Left cardiac atrium (tissue), 4 donors: ENCODE measurements around the gene FOXN1. TPM values are rescaled to one million over a fixed set of nuclear protein-coding genes. Genes with fewer than 3 reads are reported as not detected.
A peak's percentile ranks its signal among the peaks of the same experiment; 100 is the strongest.

Source experiments
- ATAC-seq, 2 donors: fragments of 200-7000 bp; cut with Tn5 transposase; one replicate each; pipeline ENCODE4 v1.9.1; 2020; ENCODE audit warnings: mild to moderate bottlenecking in 2 of 2, moderate library complexity in 2 of 2
- DNase-seq: peaks from one replicate; pipeline ENCODE4 v3.0.0-alpha.2; 2020
- intact Hi-C, 2 donors: fragments of 100-400 bp; cut with DNase I; formaldehyde crosslinking; loops; one replicate each; pipeline versions ENCODE4 v1.14.1 to v1.15.1; 2022 to 2023
- total RNA-seq, 2 donors: library from RNA; stranded (reverse); fragmentation: NEBNext Ultra II Directional; extraction: Animal tissue kit (Norgen Biotek cat#: 25700); gene quantifications; one replicate each; pipeline ENCODE4 v1.2.1, GENCODE V29; 2021
- donor health status: DM: no; HTN: yes; CAD: no.
- donor health status: DM: no; HTN: yes; CAD: no; lungs with severe emphysema.
- donor health status: DM: yes; HTN: yes; CAD: no.
- donor health status: Dilated cardiomyopathy.

FOXN1 gene
- total RNA-seq, 2 donors from 2014 or later, result not detected

- ATAC-seq (no peak), DNase-seq (no peak)
- intact Hi-C loops, result no loop called here
Observed at GRCh38 chr17:28536532-28537218, 30.5 kb downstream of the FOXN1 start.

DNA sequence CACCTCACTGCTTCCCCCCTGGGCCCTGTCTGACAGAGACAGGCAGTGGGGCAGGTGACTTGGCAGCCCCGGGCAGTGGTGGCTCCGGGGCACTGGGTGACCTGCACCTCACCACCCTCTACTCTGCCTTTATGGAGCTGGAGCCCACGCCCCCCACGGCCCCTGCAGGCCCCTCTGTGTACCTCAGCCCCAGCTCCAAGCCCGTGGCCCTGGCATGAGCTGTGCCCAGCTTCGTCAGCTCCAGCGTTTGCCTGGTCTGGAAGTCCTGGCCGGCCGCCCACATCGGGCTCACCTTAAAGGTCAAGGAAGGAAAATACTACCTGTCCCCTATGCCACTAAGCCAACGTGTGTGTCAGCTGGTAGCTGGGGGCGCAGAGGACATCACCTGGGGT, 31.1 kb downstream of the FOXN1 start:
- DNase-seq (no peak), ATAC-seq (no peak)
- intact Hi-C loops, result no loop called here

DNA sequence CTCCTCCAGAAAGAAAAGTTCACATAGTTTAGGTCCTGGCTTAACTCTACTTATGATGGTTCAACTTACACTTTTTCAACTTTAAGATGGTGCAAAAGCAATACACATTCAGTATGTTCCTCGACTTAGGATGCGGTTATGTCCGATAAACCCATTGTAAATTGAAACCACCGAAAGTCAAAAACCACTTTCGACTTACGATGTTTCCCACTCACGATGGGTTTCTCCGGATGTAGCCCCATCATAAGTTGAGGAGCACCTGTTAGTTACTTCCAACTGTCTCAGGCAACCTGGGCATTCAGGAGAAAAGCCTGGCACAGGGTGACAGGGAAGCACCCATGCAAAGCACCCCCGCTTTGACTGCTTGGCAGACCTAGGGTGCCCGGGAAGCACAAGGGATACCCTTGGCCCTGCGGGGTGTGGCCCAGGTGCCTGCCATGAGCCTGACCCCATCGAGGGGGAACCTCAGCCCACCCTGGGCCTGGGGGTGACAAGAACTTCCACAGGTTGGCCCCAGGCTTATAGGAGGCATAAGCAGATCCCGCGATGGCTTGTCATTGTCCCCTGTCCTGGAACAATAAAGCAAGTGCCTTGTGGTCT, 32.2 kb downstream of the FOXN1 start:
- no peak for DNase-seq
- ATAC-seq, result no peak
- intact Hi-C loops, result no loop called here

DNA sequence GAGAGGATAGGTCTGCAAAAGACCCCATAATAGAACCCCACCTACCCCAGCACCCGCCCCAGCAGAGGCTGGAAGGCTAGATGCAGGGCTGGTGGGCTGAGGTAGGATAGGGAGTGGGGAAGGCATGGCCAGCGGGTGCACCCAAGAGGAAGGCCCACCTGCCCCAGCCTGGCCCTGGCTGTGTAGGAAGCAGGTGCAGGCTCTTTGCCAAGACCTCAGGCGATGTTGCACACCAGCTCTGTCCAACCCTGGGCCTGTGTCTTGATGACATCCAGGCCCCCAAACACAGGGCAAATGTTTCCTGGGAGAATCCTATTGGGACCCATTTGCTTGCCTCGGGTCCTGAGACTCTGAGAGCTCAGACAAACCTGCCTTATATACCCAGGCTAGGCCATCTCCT, 34.1 kb downstream of the FOXN1 start:
- ATAC-seq (no peak), DNase-seq (no peak)
- intact Hi-C loops, result loop anchor here in 1 of 2 donors (5.0 kb wide), 1 partner anchor 48 kb away; no protein-coding TSS in a partner anchor

DNA sequence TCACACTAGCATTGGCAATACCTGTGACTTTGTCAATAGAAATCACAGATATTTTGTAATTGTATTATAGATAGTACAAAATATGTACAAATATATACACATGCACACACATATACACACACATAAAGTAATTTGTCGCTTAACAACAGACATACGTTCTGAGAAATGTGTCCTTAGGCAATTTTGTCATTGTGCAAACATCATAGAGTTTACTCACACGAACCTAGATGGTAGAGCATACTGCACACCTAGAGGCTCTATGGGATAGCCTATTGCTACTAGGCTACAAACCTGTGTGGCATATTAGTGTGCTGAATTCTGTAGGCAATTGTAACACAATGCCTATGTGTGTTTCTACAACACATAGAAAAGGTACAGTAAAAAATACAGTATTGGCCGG, 35.3 kb downstream of the FOXN1 start:
- intact Hi-C loops, result loop anchor here in 1 of 2 donors (5.0 kb wide), 1 partner anchor 49 kb away; no protein-coding TSS in a partner anchor
- DNase-seq (no peak), ATAC-seq (no peak)

GRCh38 chr17:28544402-28545140, 38.4 kb downstream of the FOXN1 start:
- intact Hi-C loops, result loop anchor here in 1 of 2 donors (5.0 kb wide), 1 partner anchor 52 kb away; no protein-coding TSS in a partner anchor
- ATAC-seq, result no peak
- no peak for DNase-seq

GRCh38 chr17:28545141-28545503, 39.0 kb downstream of the FOXN1 start:
- no peak for DNase-seq
- intact Hi-C loops, result no loop called here
- no peak for ATAC-seq

DNA sequence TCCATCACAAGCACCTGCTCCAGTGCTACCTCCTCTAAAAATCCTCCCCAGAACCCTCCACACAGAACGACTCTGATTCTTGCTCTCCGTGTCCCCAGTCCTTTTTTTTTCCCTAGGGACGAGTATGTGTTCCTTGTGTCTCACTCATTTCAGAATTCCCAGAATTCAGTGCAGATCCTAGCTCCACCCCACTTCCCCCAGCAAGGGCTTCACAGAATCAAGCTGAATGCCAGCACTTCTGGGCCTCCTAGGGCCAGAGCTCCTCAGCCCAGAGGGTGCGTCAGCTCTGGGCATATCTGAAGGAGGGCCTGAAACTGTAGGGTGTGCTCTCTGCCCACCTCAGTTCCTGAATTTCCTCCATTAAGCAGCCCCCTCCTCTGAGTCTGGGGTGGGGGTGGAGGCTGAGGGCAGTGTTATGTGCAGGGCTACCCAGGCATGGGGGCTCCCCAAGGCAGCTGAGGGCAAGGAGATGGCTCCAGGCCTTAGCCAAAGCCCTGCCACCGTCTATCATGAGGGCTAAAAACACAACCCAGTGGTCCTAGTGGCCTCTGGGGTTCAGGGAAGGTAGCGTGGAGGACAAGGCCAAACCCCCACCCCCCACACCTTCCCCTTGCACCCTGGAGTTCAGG, 39.8 kb downstream of the FOXN1 start:
- ATAC-seq (no peak), DNase-seq (no peak)
- intact Hi-C loops, result no loop called here

DNA sequence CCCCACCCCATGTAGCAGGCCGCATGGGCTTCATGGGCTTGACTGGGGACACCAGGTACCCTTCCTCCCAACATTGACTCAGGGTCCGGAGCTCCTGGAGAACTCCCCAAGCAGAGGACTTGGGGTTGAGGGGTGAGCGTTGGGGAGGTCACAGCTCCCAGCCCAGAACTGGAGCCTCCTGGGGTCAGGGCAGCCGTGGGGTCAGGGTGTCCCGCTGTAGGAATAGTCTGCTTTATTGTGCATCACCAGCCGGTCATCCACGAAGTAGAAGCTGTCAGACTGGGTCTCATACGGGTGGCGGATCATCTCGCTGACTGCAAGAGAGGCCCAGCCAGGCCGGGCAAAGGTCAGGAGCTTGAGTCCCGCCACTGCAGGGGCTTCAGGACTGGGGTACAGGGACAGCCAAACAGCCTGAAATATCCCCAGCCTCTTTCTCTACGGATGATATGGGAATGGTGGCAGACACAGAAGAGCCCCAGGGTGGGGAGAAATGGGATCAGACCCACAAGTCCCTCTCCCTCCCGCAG, 41.0 kb downstream of the FOXN1 start:
- intact Hi-C loops, result no loop called here
- DNase-seq (no peak), ATAC-seq (no peak)

DNA sequence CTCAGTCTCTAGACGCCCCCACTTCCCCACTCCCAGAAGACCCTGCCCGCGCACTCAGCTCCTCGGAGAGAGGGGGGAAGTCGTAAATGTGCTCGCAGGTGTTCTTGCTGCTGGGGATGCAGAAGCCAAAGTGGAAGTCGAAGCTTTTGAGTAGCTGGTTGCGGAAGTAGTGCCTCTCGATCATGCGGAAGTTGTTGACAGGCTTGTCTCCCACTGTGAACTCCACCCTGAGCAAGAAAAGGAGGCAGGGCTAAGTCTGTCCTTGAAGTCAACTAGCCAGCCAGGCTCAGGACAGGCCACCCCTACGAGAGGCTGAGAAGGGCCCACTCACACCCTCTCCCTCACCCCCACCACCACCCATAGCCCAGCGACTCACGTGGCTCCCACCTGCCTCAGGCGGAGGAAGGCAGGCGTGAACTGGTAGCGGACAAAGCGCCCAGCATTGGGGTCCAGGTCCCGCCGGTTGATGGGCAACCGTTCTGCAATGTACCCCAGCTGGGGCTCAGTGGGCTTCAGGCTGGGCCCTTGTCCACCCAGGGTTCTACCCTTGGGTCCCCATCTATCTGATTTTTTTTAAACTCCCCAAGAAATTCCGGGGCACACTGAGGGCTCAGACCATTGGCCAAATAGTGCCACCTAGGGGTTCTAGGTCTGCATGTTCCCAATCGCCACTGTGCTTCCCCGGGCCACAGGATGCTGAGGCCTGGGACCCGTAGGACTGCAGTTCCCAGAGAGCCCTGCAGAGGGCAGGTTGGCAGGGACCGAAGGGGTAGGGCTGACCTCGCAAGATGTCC, 41.7 kb downstream of the FOXN1 start:
- peak; percentile 51 to 52 for ATAC-seq
- DNase-seq, result peak; percentile 78
- intact Hi-C loops, result no loop called here

GRCh38 chr17:28548417-28549130, 42.4 kb downstream of the FOXN1 start:
- intact Hi-C loops, result no loop called here
- no peak for ATAC-seq
- no peak for DNase-seq

DNA sequence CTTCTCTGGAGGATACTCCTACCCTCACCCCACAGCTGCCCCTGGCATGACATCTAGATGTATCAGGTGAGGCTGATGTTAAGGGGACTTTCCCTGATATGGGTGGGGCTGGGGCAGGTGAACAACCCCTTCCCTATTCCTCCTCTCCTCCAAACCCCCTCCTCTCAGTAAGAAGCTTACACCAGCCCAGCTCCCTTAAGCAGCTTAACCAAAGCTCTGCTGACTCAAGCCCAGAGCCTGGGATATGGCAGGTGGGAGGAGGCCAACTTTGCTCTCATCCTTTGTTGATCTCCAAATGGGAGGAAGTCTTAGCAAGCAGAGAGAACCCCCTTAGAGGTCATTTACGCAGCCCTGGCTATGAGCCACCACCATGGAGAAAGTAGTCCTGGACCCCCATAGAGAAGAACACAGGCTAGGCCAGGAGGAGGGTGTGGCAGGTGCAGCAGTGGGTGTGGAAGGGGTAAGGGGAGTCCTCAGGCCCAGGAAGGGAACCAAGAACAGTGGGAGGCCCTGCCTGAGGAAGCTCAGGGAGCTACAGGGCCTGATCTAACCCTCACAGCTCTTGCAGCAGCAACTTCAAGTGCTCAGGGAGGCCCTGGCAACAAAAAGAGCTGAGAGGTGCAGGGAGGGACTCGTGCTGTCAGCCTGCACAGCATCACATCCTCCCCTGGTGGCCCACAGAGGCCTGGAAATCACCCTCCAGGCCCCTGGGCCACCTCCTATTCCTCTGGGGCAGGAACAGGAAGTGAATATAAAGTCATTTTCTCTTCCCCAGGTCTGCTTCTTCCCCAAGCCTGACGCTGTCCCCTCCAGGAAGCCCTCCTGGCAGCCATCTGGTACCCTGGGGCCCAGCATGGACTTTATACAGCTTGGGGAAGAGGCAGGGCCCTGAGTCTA, 43.3 kb downstream of the FOXN1 start:
- DNase-seq, result no peak
- intact Hi-C loops, result loop anchor here in 1 of 2 donors (5.0 kb wide), 1 partner anchor 63 kb away; the partner anchor contains the start of gene RSKR
- ATAC-seq, result no peak

DNA sequence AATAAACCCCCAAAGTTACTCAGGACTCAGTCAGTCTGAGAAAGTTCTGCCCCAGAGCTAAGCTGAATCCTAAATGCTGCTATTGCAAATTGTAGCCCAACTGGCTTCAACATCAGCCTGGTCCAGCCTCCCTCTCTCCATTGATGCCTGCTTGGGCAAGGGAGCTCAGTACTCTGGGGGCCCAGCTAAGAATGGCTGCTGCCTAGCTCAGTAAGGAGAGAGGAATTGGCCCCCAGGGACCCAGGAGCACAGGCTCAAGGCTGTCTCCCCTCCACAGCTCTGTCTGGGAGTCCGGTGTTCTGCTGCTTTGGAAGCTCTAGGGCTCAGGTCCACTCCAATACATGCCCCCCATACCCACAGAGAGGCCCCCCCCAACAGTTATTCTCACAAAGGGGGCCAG, 44.7 kb downstream of the FOXN1 start:
- intact Hi-C loops, result loop anchor here in 1 of 2 donors (5.0 kb wide), 1 partner anchor 61 kb away; the partner anchor contains the start of gene RSKR
- no peak for ATAC-seq
- no peak for DNase-seq

DNA sequence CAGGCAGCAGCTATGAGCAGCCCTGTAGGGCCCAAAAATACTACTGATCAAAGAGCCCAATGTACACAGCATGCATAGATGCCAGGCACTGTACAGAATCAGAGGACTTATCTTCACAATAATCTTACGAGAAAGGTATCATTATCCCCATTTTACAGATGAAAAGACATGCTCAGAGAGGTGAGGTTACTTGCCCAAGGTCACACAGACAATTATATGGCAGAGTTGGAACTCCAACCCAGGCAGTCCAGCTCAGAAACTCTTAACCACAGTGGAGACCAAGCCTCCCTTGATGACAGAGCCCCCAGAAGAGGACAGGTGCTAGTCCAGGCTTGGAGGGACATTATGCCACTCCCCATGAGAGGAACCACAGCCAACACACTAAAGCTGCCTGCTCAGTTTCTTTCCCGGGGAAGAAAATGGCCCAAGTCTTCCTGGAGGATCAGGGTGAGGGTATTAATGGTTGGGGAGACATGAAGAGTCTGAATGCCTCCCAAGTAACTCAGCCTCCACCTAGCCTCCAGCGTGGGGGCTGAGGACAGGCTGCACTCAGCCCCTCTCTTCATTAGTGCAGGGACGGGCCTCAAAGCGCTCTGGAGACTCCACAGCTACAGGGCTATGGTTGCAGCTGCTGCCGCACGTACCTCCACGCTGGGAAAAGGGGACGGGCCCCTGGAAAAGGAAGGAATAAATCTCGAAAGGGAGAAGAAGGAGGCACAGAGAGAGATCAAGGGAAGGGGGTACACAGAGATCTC, 45.5 kb downstream of the FOXN1 start:
- ATAC-seq (peak; percentile 22 to 23), DNase-seq (no peak)
- intact Hi-C loops, result loop anchor here in 1 of 2 donors (5.0 kb wide), 1 partner anchor 61 kb away; the partner anchor contains the start of gene RSKR

- ATAC-seq (peak; percentile 97), DNase-seq (peak; percentile 82)
- intact Hi-C loops, result loop anchor here in 1 of 2 donors (5.0 kb wide), 1 partner anchor 60 kb away; the partner anchor contains the start of gene RSKR
Observed at GRCh38 chr17:28552176-28552999, 46.2 kb downstream of the FOXN1 start, which contains the start of gene UNC119. TSS of gene UNC119 (minus strand) at chr17:28552624. CDS start at chr17:28552557, 67 bp downstream.
